ENCODE measurements around the gene HMX2.

DNA sequence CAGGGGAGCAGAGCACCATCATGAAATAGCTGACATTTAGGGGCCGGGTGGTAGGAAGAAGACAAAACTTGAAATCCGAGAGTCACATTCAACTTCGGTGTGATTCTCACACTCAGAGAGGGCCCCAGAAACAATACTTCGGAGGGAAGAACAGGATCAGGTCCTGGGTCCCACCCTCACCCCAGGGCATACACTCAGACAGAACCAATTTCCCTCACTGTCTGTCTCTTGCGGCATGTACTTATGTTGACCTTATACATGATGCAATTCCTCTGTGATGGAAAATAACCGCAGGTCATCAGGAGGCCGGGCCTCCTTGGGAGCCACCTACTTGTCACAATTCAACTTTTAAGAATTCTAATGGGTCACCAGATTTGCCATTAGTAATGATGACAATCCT lies 38.5 kb upstream of the HMX2 start:
- TF ChIP-seq POLR2A (IDR thresholded peaks at IDR 0.05; ENCODE audit: extremely low read depth, insufficient read length): no peak
- TF ChIP-seq, protein P1, sequence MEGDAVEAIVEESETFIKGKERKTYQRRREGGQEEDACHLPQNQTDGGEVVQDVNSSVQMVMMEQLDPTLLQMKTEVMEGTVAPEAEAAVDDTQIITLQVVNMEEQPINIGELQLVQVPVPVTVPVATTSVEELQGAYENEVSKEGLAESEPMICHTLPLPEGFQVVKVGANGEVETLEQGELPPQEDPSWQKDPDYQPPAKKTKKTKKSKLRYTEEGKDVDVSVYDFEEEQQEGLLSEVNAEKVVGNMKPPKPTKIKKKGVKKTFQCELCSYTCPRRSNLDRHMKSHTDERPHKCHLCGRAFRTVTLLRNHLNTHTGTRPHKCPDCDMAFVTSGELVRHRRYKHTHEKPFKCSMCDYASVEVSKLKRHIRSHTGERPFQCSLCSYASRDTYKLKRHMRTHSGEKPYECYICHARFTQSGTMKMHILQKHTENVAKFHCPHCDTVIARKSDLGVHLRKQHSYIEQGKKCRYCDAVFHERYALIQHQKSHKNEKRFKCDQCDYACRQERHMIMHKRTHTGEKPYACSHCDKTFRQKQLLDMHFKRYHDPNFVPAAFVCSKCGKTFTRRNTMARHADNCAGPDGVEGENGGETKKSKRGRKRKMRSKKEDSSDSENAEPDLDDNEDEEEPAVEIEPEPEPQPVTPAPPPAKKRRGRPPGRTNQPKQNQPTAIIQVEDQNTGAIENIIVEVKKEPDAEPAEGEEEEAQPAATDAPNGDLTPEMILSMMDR (IDR thresholded peaks at IDR 0.05; ENCODE audit: low read depth, low read length): no peak
